OCI-LY1 (cell line): ENCODE results near the gene NCAPG2.

Experiments used
- H2AFZ ChIP-seq: fragments of 200-600 bp; sonication (generic), shearing (Covaris generic); 2 replicates; pipeline ENCODE4 v1.6.0; 2014; ENCODE audit warnings: antibody characterized with exemption, mild to moderate bottlenecking, low read length
- H3F3A ChIP-seq: fragments of 200-600 bp; sonication (generic), shearing (Covaris generic); 2 replicates; pipeline ENCODE4 v1.6.0; 2014; ENCODE audit warnings: mild to moderate bottlenecking, antibody characterized with exemption, low read length, moderate library complexity; ENCODE audit not compliant: insufficient read depth
- H3K27ac ChIP-seq: fragments of 200-600 bp; sonication (generic); 2 replicates; pipeline ENCODE4 v1.5.1; 2014; ENCODE audit warnings: low read length, mixed run types, mild to moderate bottlenecking, low read depth; ENCODE audit not compliant: poor library complexity, severe bottlenecking
- H3K27me3 ChIP-seq: fragments of 200-600 bp; sonication (generic); 2 replicates; pipeline ENCODE4 v1.6.0; 2014; ENCODE audit warnings: antibody characterized with exemption, mild to moderate bottlenecking, low read length, moderate library complexity; ENCODE audit not compliant: insufficient read depth
- H3K36me3 ChIP-seq: fragments of 200-600 bp; sonication (generic); 2 replicates; pipeline ENCODE4 v1.6.1; 2014; ENCODE audit warnings: mild to moderate bottlenecking, antibody characterized with exemption, low read length, moderate library complexity, mixed read lengths; ENCODE audit not compliant: insufficient read depth
- H3K4me1 ChIP-seq: fragments of 200-600 bp; sonication (generic); 2 replicates; pipeline ENCODE4 v1.5.1; 2014; ENCODE audit warnings: mild to moderate bottlenecking, low read length, moderate library complexity; ENCODE audit not compliant: insufficient read depth, severe bottlenecking
- H3K4me2 ChIP-seq: fragments of 200-600 bp; sonication (generic), shearing (Covaris generic); 2 replicates; pipeline ENCODE4 v1.6.1; 2014; ENCODE audit warnings: low read length
- H3K4me3 ChIP-seq: fragments of 200-600 bp; sonication (generic); 2 replicates; pipeline ENCODE4 v1.5.1; 2014; ENCODE audit warnings: low read length, low read depth, mild to moderate bottlenecking, mixed read lengths; ENCODE audit not compliant: poor library complexity, severe bottlenecking
- H3K79me2 ChIP-seq: fragments of 200-600 bp; shearing (Covaris generic); 2 replicates; pipeline ENCODE4 v1.6.1; 2016; ENCODE audit warnings: mixed run types, low read length, mixed read lengths; ENCODE audit not compliant: insufficient read depth
- H3K9ac ChIP-seq: fragments of 200-600 bp; sonication (generic), shearing (Covaris generic); 2 replicates; pipeline ENCODE4 v1.6.1; 2014; ENCODE audit warnings: mild to moderate bottlenecking, low read length, mixed read lengths
- H3K9me2 ChIP-seq: fragments of 200-600 bp; sonication (generic), shearing (Covaris generic); 2 replicates; pipeline ENCODE4 v1.6.1; 2014; ENCODE audit warnings: low read depth, mild to moderate bottlenecking, low read length, mixed read lengths
- H3K9me3 ChIP-seq: fragments of 200-600 bp; shearing (Covaris generic); 2 replicates; pipeline ENCODE4 v1.6.1; 2014; ENCODE audit warnings: low read length, mixed read lengths
- H4K20me1 ChIP-seq: fragments of 200-600 bp; sonication (generic), shearing (Covaris generic); 2 replicates; pipeline ENCODE4 v1.6.0; 2016; ENCODE audit warnings: mild to moderate bottlenecking, low read length; ENCODE audit not compliant: insufficient read depth
- CTCF ChIP-seq: fragments of 200-600 bp; sonication (generic), shearing (Covaris generic); IDR thresholded peaks from 2 replicates; pipeline ENCODE4 v1.5.1; 2017; ENCODE audit warnings: mild to moderate bottlenecking, antibody characterized with exemption, low read length, moderate library complexity, mixed read lengths
- EZH2 ChIP-seq: fragments of 200-600 bp; sonication (generic), shearing (Covaris generic); IDR thresholded peaks from 2 replicates; pipeline ENCODE4 v1.8.0; 2017; ENCODE audit warnings: borderline replicate concordance, mixed run types, mild to moderate bottlenecking, antibody characterized with exemption, low read length, moderate library complexity, mixed read lengths

The NCAPG2 gene

GRCh38 chr7:158727690-158728089 is 23.1 kb upstream of the NCAPG2 start:
- no peak overlapping the region for H3K4me2 ChIP-seq
- H3K27me3 ChIP-seq: no peaks in the 10 kb centered on the region
- no peaks in the 10 kb centered on the region for H3F3A ChIP-seq
- H3K36me3 ChIP-seq: no peaks in the 10 kb centered on the region
- no peaks in the 10 kb centered on the region for H4K20me1 ChIP-seq
- H3K9me3 ChIP-seq: 0 out of 2 replicates have a peak, but pooled peaks cover 3% of the 10 kb centered on the region
- H3K79me2 ChIP-seq: no peaks in the 10 kb centered on the region
- H3K27ac ChIP-seq: no peak overlapping the region
- no peaks in the 10 kb centered on the region for H3K9me2 ChIP-seq
- no peak overlapping the region for H2AFZ ChIP-seq
- H3K4me1 ChIP-seq: no peaks in the 10 kb centered on the region
- no peak overlapping the region for H3K9ac ChIP-seq
- H3K4me3 ChIP-seq: no peak overlapping the region
- no peak for TF ChIP-seq EZH2
- TF ChIP-seq CTCF: no peak

- Histone ChIP-seq H3K9me2 (no peaks in the 10 kb centered on the region), H3K4me3 (no peak overlapping the region), H3K36me3 (no peaks in the 10 kb centered on the region), H3K4me2 (no peak overlapping the region), H3K27me3 (no peaks in the 10 kb centered on the region), H4K20me1 (no peaks in the 10 kb centered on the region), H3K27ac (no peak overlapping the region), H3K4me1 (no peaks in the 10 kb centered on the region), H3F3A (no peaks in the 10 kb centered on the region), H3K9me3 (0 out of 2 replicates have a peak, but pooled peaks cover 3% of the 10 kb centered on the region), H3K9ac (no peak overlapping the region), H3K79me2 (no peaks in the 10 kb centered on the region), H2AFZ (no peak overlapping the region)
- TF ChIP-seq EZH2 (no peak), CTCF (no peak)
Observed at GRCh38 chr7:158726277-158726807, 21.7 kb upstream of the NCAPG2 start.

- no peak overlapping the region for H3K27ac ChIP-seq
- TF ChIP-seq CTCF (no peak), EZH2 (no peak)
Observed at GRCh38 chr7:158725506-158725800, 20.8 kb upstream of the NCAPG2 start.

More at GRCh38 chr7:158725506-158725800, 20.8 kb upstream of the NCAPG2 start:
- Histone ChIP-seq H3K36me3 (no peaks in the 10 kb centered on the region), H3K9me3 (0 out of 2 replicates have a peak, but pooled peaks cover 3% of the 10 kb centered on the region), H2AFZ (no peak overlapping the region), H3K4me2 (no peak overlapping the region), H3K9me2 (no peaks in the 10 kb centered on the region), H3K79me2 (no peaks in the 10 kb centered on the region), H3F3A (no peaks in the 10 kb centered on the region), H3K4me1 (no peaks in the 10 kb centered on the region), H4K20me1 (no peaks in the 10 kb centered on the region), H3K4me3 (no peak overlapping the region), H3K27me3 (no peaks in the 10 kb centered on the region), H3K9ac (no peak overlapping the region)
